NCI-H146 treated with DMSO at 0.1 percent for 48 hours (cell line): ENCODE results near the gene CMTM5.

Experiments
- DNase-seq: peaks from one replicate; lab custom pipeline; 2025; ENCODE audit not compliant: unreplicated experiment; lab: John Stamatoyannopoulos, UW

CMTM5 gene

GRCh38 chr14:23358042-23358441 is 18.8 kb upstream of the CMTM5 start:
- no peak for DNase-seq

- no peak for DNase-seq
These were observed 18.2 kb upstream of the CMTM5 start for GRCh38 chr14:23358553-23359166.

GRCh38 chr14:23359167-23359626 is 17.6 kb upstream of the CMTM5 start:
- DNase-seq = no peak

GRCh38 chr14:23359722-23360447 is 17.0 kb upstream of the CMTM5 start:
- no peak for DNase-seq

DNA sequence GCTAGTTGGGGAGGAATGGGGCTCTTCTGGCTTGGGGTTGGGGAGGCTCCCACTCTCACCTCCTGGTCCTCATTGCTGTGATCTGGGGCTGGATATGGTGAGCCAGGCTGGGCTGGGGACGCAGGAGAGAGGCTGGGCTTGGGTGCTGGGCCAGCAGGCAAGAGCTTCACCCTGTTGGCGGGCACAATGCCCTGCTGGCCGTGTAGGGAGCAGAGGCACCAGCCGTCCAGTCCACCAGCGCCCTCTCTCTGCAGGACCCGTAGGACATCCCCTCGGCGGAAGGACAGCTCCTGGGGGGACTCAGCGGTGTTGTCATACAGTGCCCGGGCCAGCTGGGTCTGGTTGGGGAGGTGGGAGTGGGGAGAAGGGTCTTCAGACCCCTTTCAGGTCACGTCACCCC is 16.4 kb upstream of the CMTM5 start:
- DNase-seq = no peak

GRCh38 chr14:23361320-23361719 is 15.5 kb upstream of the CMTM5 start:
- no peak for DNase-seq

GRCh38 chr14:23361763-23362162 is 15.1 kb upstream of the CMTM5 start:
- no peak for DNase-seq

GRCh38 chr14:23362200-23362599 is 14.6 kb upstream of the CMTM5 start:
- no peak for DNase-seq

- DNase-seq = no peak
These were observed 12.4 kb upstream of the CMTM5 start for GRCh38 chr14:23364164-23365035.

- no peak for DNase-seq
These were observed 11.7 kb upstream of the CMTM5 start, which contains the start of gene EFS for GRCh38 chr14:23365036-23365731. Gene EFS (minus strand): TSS chr14:23365172. CDS start chr14:23365025, 147 bp downstream.

- no peak for DNase-seq
These were observed 11.0 kb upstream of the CMTM5 start for GRCh38 chr14:23365732-23366425.

DNA sequence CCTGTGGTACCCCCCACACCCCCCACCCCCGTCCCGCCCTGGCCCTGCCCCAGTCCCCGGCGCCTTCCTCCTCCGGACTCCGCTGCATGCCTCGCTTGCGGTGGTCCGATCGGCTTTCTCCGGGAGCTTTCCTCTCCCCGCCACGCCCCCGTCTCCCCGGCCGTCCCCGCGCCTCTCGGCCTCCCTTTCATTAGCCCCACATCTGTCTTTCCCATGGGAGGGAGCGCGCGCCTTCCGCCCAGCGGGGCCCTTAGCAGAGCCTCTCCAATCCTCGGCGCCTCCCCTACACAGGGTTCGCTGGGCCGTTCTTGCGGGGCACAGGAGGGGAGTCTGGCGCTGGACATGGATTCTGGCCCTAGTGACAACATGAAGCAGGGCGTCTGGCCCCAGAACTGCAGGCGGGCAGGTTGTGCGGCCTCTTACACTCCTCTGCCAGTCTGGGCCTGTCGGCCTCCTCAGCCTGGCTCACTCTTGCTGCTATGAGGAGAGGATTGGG is 10.4 kb upstream of the CMTM5 start:
- DNase-seq = no peak

DNA sequence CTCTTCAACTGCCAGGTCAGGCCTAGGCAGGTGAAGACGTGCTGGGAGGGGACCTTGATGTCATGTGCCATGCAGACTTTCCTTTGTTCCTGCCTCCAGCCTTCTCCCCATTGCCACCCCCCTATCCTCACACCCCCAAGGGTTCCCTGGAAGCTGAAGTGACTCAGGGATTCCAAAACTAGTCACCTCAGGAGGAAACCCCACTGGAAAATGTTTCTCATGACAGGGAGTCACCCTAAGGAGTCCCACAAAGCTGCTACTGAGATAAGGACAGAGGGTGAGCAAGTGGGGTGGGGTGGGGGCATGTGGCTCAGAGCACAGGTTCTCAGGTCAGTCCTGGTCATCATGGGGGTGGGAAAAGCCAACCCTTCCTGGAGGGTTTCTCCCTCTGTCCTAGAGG is 6.6 kb upstream of the CMTM5 start:
- no peak for DNase-seq

DNA sequence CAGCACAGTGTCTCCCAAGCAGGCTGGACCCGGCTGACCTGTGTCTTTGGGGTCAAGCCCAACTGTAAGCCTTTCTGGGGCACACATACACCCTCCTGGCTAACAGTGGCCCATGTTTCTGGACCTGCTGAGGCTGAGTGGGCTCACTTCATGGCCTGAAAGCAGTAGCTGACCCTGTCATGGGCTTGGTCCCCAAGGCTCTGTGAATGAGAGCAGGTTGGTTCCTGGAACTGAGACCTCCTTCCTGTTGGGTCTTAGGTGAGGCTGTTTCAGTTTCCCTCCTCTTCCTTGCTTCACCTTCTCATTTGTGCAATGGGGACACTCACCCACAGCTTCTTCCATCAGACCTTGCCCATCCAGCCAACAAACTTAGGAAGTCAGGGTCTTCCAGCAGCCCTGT is 5.0 kb upstream of the CMTM5 start:
- no peak for DNase-seq

DNA sequence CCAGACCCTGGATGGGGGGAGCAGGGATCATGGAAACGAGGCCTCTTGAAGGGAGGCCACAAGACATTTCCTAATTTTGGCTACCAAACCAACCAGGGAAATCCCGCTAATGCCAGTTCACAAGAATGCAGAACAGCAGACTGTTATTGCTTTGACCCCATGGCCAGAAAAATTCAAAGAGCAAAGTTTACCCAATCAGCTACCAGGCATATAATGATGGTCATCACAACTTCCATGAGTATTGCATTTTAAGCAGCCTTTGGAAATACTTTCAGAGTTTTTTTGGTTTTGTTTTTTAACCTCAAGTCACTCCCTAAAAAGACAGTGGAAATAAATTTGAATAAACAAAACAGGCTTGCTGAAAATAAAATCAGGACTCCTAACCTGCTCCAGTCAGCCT is 4.3 kb upstream of the CMTM5 start, which contains the start of gene IL25:
Gene IL25, plus strand, starts transcription at position 301 of the 400 bp plus-strand sequence.
- no peak for DNase-seq

GRCh38 chr14:23373041-23373440 is 3.8 kb upstream of the CMTM5 start:
- DNase-seq = no peak

- no peak for DNase-seq
These were observed 1.2 kb upstream of the CMTM5 start for GRCh38 chr14:23375527-23376251.

- DNase-seq = no peak
These were observed 328 bp downstream of the CMTM5 start for GRCh38 chr14:23377198-23377550.
